H1 (cell line): ENCODE data around the gene ZNF248. TPM values are rescaled to one million over a fixed set of nuclear protein-coding genes. Genes with fewer than 3 reads are reported as not detected.

ENCODE experiments used
- CTCF ChIA-PET: fragments of 300-600 bp; sonication (Branson Sonifier 250); formaldehyde crosslinking; loops from one replicate; lab custom pipeline; 2021; ENCODE audit not compliant: partially characterized antibody; lab: Charles Lee
- POLR2A ChIA-PET: fragments of 300-600 bp; sonication (Branson Sonifier 250); formaldehyde crosslinking; loops from one replicate; lab custom pipeline; 2021; ENCODE audit warnings: inconsistent platforms; ENCODE audit not compliant: partially characterized antibody; lab: Charles Lee
- DNase-seq, 2 experiments: peaks; one replicate each; pipeline versions ENCODE4 v3.0.0 to v3.0.0-alpha.2; 2010 to 2022; ENCODE audit warnings: low spot score in 2 of 2, low read depth in 1 of 2, mixed read lengths in 1 of 2
- FAIRE-seq: peaks from 2 replicates; lab custom pipeline; 2011; peaks lifted over from hg19 to GRCh38; lab: Jason Lieb, UNC
- H2AFZ ChIP-seq: 2 replicates; pipeline ENCODE4 v1.8.1; 2012; ENCODE audit warnings: low read length, inconsistent platforms
- H2AK5ac ChIP-seq: 2 replicates; pipeline ENCODE4 v1.6.1; 2013; ENCODE audit warnings: low read depth, low read length
- H2BK120ac ChIP-seq: replicated peaks from 2 replicates; pipeline ENCODE3; 2013; ENCODE audit warnings: low read depth, low read length, inconsistent platforms
- H2BK12ac ChIP-seq: 2 replicates; pipeline ENCODE4 v1.6.1; 2013; ENCODE audit warnings: low read depth, low read length
- H2BK15ac ChIP-seq: 2 replicates; pipeline ENCODE4 v1.6.1; 2013; ENCODE audit warnings: low read length
- H2BK20ac ChIP-seq: 2 replicates; pipeline ENCODE4 v1.6.1; 2013; ENCODE audit warnings: low read length
- H2BK5ac ChIP-seq: 2 replicates; pipeline ENCODE4 v1.6.1; 2013; ENCODE audit warnings: low read depth, low read length
- H3K14ac ChIP-seq: 2 replicates; pipeline ENCODE4 v1.6.1; 2013; ENCODE audit warnings: inconsistent platforms; ENCODE audit not compliant: insufficient read length
- H3K18ac ChIP-seq: 2 replicates; pipeline ENCODE4 v1.6.1; 2013; ENCODE audit warnings: low read length; ENCODE audit errors: extremely low read depth
- H3K23ac ChIP-seq: 2 replicates; pipeline ENCODE4 v1.6.1; 2013; ENCODE audit warnings: inconsistent platforms; ENCODE audit not compliant: insufficient read length
- H3K23me2 ChIP-seq: 2 replicates; pipeline ENCODE4 v1.6.1; 2013; ENCODE audit warnings: low read depth, low read length
- H3K27ac ChIP-seq: 2 replicates; pipeline ENCODE4 v1.6.1; 2011; ENCODE audit warnings: low read depth, low read length, inconsistent platforms
- H3K27me3 ChIP-seq, 4 experiments: replicated peaks in 1 of 4; 1 replicate in 1 of 4; 2 replicates in 3 of 4; pipeline versions ENCODE4 v1.6.1 to v1.8.1; 2011 to 2013; ENCODE audit warnings: low read length in 3 of 4, mild to moderate bottlenecking in 3 of 4, inconsistent platforms in 2 of 4, mixed read lengths in 2 of 4, moderate library complexity in 1 of 4; ENCODE audit not compliant: control insufficient read depth in 3 of 4, insufficient read depth in 3 of 4; ENCODE audit errors: extremely low read depth in 1 of 4
- H3K36me3 ChIP-seq, 4 experiments: 2 replicates each; pipeline versions ENCODE4 v1.6.1 to v1.8.1; 2011 to 2013; ENCODE audit warnings: mild to moderate bottlenecking in 4 of 4, low read length in 3 of 4, moderate library complexity in 2 of 4, control low read depth in 1 of 4, inconsistent platforms in 1 of 4; ENCODE audit not compliant: insufficient read depth in 4 of 4, control insufficient read depth in 2 of 4
- H3K4ac ChIP-seq: replicated peaks from 2 replicates; pipeline ENCODE3; 2013; ENCODE audit warnings: low read length, low read depth, mixed read lengths, inconsistent platforms; ENCODE audit not compliant: insufficient read length
- H3K4me1 ChIP-seq, 4 experiments: replicated peaks in 1 of 4; 1 replicate in 1 of 4; 2 replicates in 3 of 4; pipeline versions ENCODE4 v1.6.1 to v1.8.1; 2011 to 2013; ENCODE audit warnings: low read length in 3 of 4, inconsistent platforms in 2 of 4, mixed read lengths in 1 of 4; ENCODE audit not compliant: insufficient read depth in 4 of 4, control insufficient read depth in 3 of 4
- H3K4me2 ChIP-seq, 2 experiments: 2 replicates each; pipeline versions ENCODE4 v1.6.1 to v1.8.1; 2011 to 2013; ENCODE audit warnings: low read depth in 2 of 2, low read length in 2 of 2, control low read depth in 1 of 2, inconsistent platforms in 1 of 2, mild to moderate bottlenecking in 1 of 2; ENCODE audit not compliant: insufficient read depth in 1 of 2
- H3K4me3 ChIP-seq, 4 experiments: fragments of 200-600, 300-600 bp in 1 of 4; sonication (generic), shearing (Covaris generic), sonication (Bioruptor Twin) in 1 of 4; 2 replicates each; pipeline versions ENCODE4 v1.5.1 to v1.8.1; 2011 to 2016; ENCODE audit warnings: low read length in 4 of 4, low read depth in 3 of 4, control low read depth in 2 of 4, inconsistent platforms in 2 of 4, mild to moderate bottlenecking in 2 of 4, mixed read lengths in 1 of 4, moderate library complexity in 1 of 4; ENCODE audit not compliant: insufficient read depth in 2 of 4; ENCODE audit errors: extremely low read depth in 1 of 4
- H3K56ac ChIP-seq: replicated peaks from 2 replicates; pipeline ENCODE3; 2013; ENCODE audit warnings: low read depth, mild to moderate bottlenecking, mixed read lengths, low read length, inconsistent platforms; ENCODE audit not compliant: insufficient read length
- H3K79me1 ChIP-seq: 2 replicates; pipeline ENCODE4 v1.6.1; 2013; ENCODE audit warnings: low read depth, low read length, control low read depth
- H3K79me2 ChIP-seq, 2 experiments: 2 replicates each; pipeline versions ENCODE4 v1.6.1 to v1.8.1; 2012 to 2013; ENCODE audit warnings: low read length in 2 of 2, mild to moderate bottlenecking in 2 of 2, inconsistent platforms in 1 of 2; ENCODE audit not compliant: insufficient read depth in 2 of 2, control insufficient read depth in 1 of 2
- H3K9ac ChIP-seq, 4 experiments: replicated peaks in 1 of 4; 1 replicate in 1 of 4; 2 replicates in 3 of 4; pipeline versions ENCODE4 v1.6.1 to v1.8.1; 2011 to 2013; ENCODE audit warnings: low read depth in 3 of 4, low read length in 3 of 4, control low read depth in 2 of 4, mild to moderate bottlenecking in 2 of 4, moderate library complexity in 2 of 4, inconsistent platforms in 1 of 4; ENCODE audit errors: extremely low read depth in 1 of 4
- H3K9me3 ChIP-seq, 2 experiments: 2 replicates each; pipeline versions ENCODE4 v1.6.1 to v1.8.1; 2012 to 2013; ENCODE audit warnings: mild to moderate bottlenecking in 2 of 2, moderate library complexity in 2 of 2, control low read depth in 1 of 2, inconsistent platforms in 1 of 2, low read depth in 1 of 2, low read length in 1 of 2, mixed read lengths in 1 of 2; ENCODE audit not compliant: insufficient read depth in 2 of 2
- H4K20me1 ChIP-seq, 2 experiments: replicated peaks in 1 of 2; 2 replicates each; pipeline versions ENCODE3 to v1.8.1; 2011 to 2013; ENCODE audit warnings: inconsistent platforms in 2 of 2, low read length in 2 of 2, mild to moderate bottlenecking in 1 of 2; ENCODE audit not compliant: insufficient read depth in 2 of 2, control insufficient read depth in 1 of 2
- H4K5ac ChIP-seq: 2 replicates; pipeline ENCODE4 v1.6.1; 2013; ENCODE audit warnings: low read length, low read depth, mixed read lengths, inconsistent platforms; ENCODE audit not compliant: insufficient read length
- H4K8ac ChIP-seq: 2 replicates; pipeline ENCODE4 v1.8.0; 2013; ENCODE audit warnings: mild to moderate bottlenecking, moderate library complexity, low read length, inconsistent platforms; ENCODE audit not compliant: insufficient read depth; ENCODE audit errors: extremely low read depth
- H4K91ac ChIP-seq: replicated peaks from 2 replicates; pipeline ENCODE3; 2013; ENCODE audit warnings: low read length, mixed read lengths, inconsistent platforms; ENCODE audit not compliant: insufficient read length
- BACH1 ChIP-seq: IDR thresholded peaks from 2 replicates; pipeline ENCODE4 v1.6.1; 2012; ENCODE audit warnings: low read length, improper control_type of control experiment
- MAX ChIP-seq: IDR thresholded peaks from 2 replicates; pipeline ENCODE4 v1.6.1; 2012; ENCODE audit warnings: inconsistent platforms
- NANOG ChIP-seq: IDR thresholded peaks from 2 replicates; pipeline ENCODE4 v1.6.1; 2011; ENCODE audit warnings: low read length, low read depth, mild to moderate bottlenecking, inconsistent platforms; ENCODE audit not compliant: insufficient read depth, poor library complexity, severe bottlenecking
- POLR2A ChIP-seq, 2 experiments: IDR thresholded peaks; 1 replicate in 1 of 2; 2 replicates in 1 of 2; pipeline ENCODE4 v1.6.1; 2011; ENCODE audit warnings: low read depth in 2 of 2, low read length in 2 of 2, mild to moderate bottlenecking in 2 of 2; ENCODE audit errors: control extremely low read depth in 1 of 2
- POU5F1 ChIP-seq: IDR thresholded peaks from 2 replicates; pipeline ENCODE4 v1.6.1; 2011; ENCODE audit warnings: low read depth, mild to moderate bottlenecking, low read length, moderate library complexity
- SAP30 ChIP-seq: fragments of 300-600 bp; sonication (generic); IDR thresholded peaks from 2 replicates; pipeline ENCODE4 v1.7.1; 2012; ENCODE audit warnings: low read length, moderate library complexity, mild to moderate bottlenecking, inconsistent platforms; ENCODE audit not compliant: insufficient read depth, insufficient replicate concordance
- SIX5 ChIP-seq: IDR thresholded peaks from 2 replicates; pipeline ENCODE4 v1.6.1; 2011; ENCODE audit warnings: mild to moderate bottlenecking, low read depth, low read length
- WGBS, 2 experiments: shearing (Covaris generic) in 1 of 2; methylation state at CpG; one replicate each; pipeline versions ENCODE4 v1.1.6 to v1.1.7; 2013 to 2015; ENCODE audit warnings: low lambda C conversion rate in 2 of 2, mixed read lengths in 2 of 2, inconsistent platforms in 1 of 2, low coverage in 1 of 2, missing lambda C conversion rate in 1 of 2; ENCODE audit not compliant: insufficient replicate concordance in 2 of 2, insufficient coverage in 1 of 2, insufficient read length in 1 of 2; ENCODE audit errors: extremely low coverage in 1 of 2, missing lambda C conversion rate in 1 of 2; 5-methylcytosine and 5-hydroxymethylcytosine counted together
- polyA plus RNA-seq, 7 experiments: library from polyadenylated mRNA; depleted of rRNA in 3 of 7; stranded (reverse) in 5 of 7; unstranded in 2 of 7; fragments of >200 nt in 5 of 7; fragments of 200-250 nt in 2 of 7; gene quantifications; 1 replicate in 5 of 7; 2 replicates in 1 of 7; 4 replicates in 1 of 7; pipeline versions ENCODE4 v1.2.1 to v1.2.3, GENCODE V29; 2011 to 2013; ENCODE audit warnings: missing spikeins in 2 of 7, mixed read lengths in 2 of 7
- total RNA-seq: library from RNA; stranded (reverse); fragmentation: NEBNext Ultra II Directional; extraction: Animal tissue kit (Norgen Biotek cat#: 25700); gene quantifications from 2 replicates; pipeline ENCODE4 v1.2.1, GENCODE V29; 2021
- TF ChIP-seq, protein P1 (sequence below): IDR thresholded peaks from 2 replicates; pipeline ENCODE4 v1.6.1; 2012; ENCODE audit warnings: low read length, inconsistent platforms

The ZNF248 gene
- total and polyA plus RNA-seq, 2 of the 8 experiments (the other 6 are each of a cell fraction or from before 2014, with no cell fraction given): 9.1 TPM; not detected in 1

DNA sequence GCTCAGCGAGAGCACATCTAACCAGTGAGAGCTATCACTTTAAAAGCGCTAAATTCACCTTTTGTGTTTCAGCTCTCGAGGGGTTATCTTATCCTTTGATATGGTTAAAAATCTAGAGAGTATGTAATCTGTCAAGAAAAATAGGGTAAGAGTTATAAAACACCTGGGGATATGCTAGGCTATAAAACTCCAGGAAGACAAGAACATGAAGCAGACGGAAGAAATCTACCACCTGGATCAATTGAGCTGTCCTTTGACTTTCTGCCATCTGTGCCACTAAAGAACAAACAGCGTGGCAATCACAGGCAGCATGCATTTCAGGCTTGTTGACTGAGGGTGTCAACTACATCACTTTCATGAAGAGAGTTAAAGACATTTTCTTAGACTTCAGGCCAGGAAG is 83.1 kb downstream of the ZNF248 start:
- FAIRE-seq (no peak), DNase-seq (no peak)
- Histone ChIP-seq H2BK20ac (no peak overlapping the region), H3K79me1 (no peaks in the 10 kb centered on the region), H3K79me2 (no peaks in the 10 kb centered on the region), H3K4me3 (no peak overlapping the region), H4K8ac (no peak overlapping the region), H2BK5ac (no peak overlapping the region), H4K20me1 (no peaks in the 10 kb centered on the region), H2BK120ac (no peak overlapping the region), H3K4me1 (no peaks in the 10 kb centered on the region), H3K27ac (no peak overlapping the region), H4K5ac (no peak overlapping the region), H3K23me2 (no peaks in the 10 kb centered on the region), H3K4ac (no peak overlapping the region), H3K36me3 (peaks cover 0 to 2% (median 0%) of the 10 kb centered on the region in 4 experiments; a peak in 1 of 8 replicates), H2BK12ac (no peak overlapping the region), H3K56ac (no peak overlapping the region), H3K23ac (no peak overlapping the region), H3K9me3 (peaks cover 41 to 48% of the 10 kb centered on the region in 2 experiments), H4K91ac (no peak overlapping the region), H3K9ac (no peak overlapping the region), H2AFZ (no peak overlapping the region), H3K18ac (no peak overlapping the region), H3K14ac (no peak overlapping the region), H3K4me2 (no peak overlapping the region), H2AK5ac (no peak overlapping the region), H3K27me3 (no peaks in the 10 kb centered on the region), H2BK15ac (no peak overlapping the region)
- WGBS, 2 experiments: 80% methylated on average over 5 of the region's 5 CpGs; no CpG with 5 or more reads in 1 of the 2 experiments
- ChIA-PET CTCF (no interaction called here), POLR2A (no interaction called here)
- TF ChIP-seq BACH1 (no peak), SIX5 (no peak), NANOG (no peak), MAX (no peak), SAP30 (no peak), POLR2A (IDR thresholded peaks at IDR 0.05; ENCODE audit: control extremely low read depth in 1 of 2, low read depth in 2 of 2, low read length in 2 of 2) (no peak), POU5F1 (no peak)
- TF ChIP-seq, protein P1, sequence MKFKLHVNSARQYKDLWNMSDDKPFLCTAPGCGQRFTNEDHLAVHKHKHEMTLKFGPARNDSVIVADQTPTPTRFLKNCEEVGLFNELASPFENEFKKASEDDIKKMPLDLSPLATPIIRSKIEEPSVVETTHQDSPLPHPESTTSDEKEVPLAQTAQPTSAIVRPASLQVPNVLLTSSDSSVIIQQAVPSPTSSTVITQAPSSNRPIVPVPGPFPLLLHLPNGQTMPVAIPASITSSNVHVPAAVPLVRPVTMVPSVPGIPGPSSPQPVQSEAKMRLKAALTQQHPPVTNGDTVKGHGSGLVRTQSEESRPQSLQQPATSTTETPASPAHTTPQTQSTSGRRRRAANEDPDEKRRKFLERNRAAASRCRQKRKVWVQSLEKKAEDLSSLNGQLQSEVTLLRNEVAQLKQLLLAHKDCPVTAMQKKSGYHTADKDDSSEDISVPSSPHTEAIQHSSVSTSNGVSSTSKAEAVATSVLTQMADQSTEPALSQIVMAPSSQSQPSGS: no peak
